Activated CD8-positive, alpha-beta memory T cell treated with anti-CD3 and anti-CD28 coated beads, Interleukin-2, amount 10 ng/mL, durations not matched to agents 7 days and 5 days (primary cell): Measurements from ENCODE around the gene VPS13D. TPM values are rescaled to one million over a fixed set of nuclear protein-coding genes. Genes with fewer than 3 reads are reported as not detected.

Experiments used
- ATAC-seq: fragments of 150-1000 bp; cut with Tn5 transposase; one replicate; pipeline ENCODE4 v1.10.0; 2021; ENCODE audit warnings: moderate library complexity
- CTCF ChIA-PET: fragments of 350-600 bp; sonication (Branson Sonifier 250); formaldehyde crosslinking; loops from one replicate; lab custom pipeline; 2021; ENCODE audit warnings: antibody characterized with exemption; lab: Charles Lee
- DNase-seq: peaks from one replicate; pipeline ENCODE4 v3.0.0-alpha.2; 2020
- H3K27ac Mint-ChIP-seq: one replicate; pipeline ENCODE4 v1.8.0; 2021; ENCODE audit warnings: mild to moderate bottlenecking, mixed read lengths
- H3K27me3 Mint-ChIP-seq: one replicate; pipeline ENCODE4 v1.8.0; 2021; ENCODE audit warnings: mixed read lengths
- H3K36me3 Mint-ChIP-seq: one replicate; pipeline ENCODE4 v1.8.0; 2021; ENCODE audit warnings: mild to moderate bottlenecking, mixed read lengths
- H3K4me1 Mint-ChIP-seq: one replicate; pipeline ENCODE4 v1.8.0; 2021; ENCODE audit warnings: mixed read lengths
- H3K4me3 Mint-ChIP-seq: one replicate; pipeline ENCODE4 v1.8.0; 2021; ENCODE audit warnings: mild to moderate bottlenecking, moderate library complexity, mixed read lengths
- H3K9me3 Mint-ChIP-seq: one replicate; pipeline ENCODE4 v1.8.0; 2022; ENCODE audit warnings: low read depth, mixed read lengths
- total RNA-seq, 2 experiments: library from RNA; stranded (reverse); gene quantifications; one replicate each; pipeline ENCODE4 v1.2.3, GENCODE V29; 2021

The VPS13D gene
- total RNA-seq, 2 experiments from 2014 or later: 34.6 to 38.3 TPM

- H3K4me1 Mint-ChIP-seq: no peaks in the 10 kb centered on the region
- peaks cover 17% of the 10 kb centered on the region for H3K36me3 Mint-ChIP-seq
- H3K27ac Mint-ChIP-seq: no peak overlapping the region
- H3K27me3 Mint-ChIP-seq: no peaks in the 10 kb centered on the region
- CTCF ChIA-PET: interaction anchor here (1.6 kb wide), 2 partner anchors 10 to 16 kb away, joined by 3 to 4 read pairs; no protein-coding TSS in a partner anchor
- ATAC-seq: no peak
- no peaks in the 10 kb centered on the region for H3K9me3 Mint-ChIP-seq
- no peak overlapping the region for H3K4me3 Mint-ChIP-seq
- DNase-seq: no peak
These were observed 259.0 kb downstream of the VPS13D start for GRCh38 chr1:12488666-12489354.

GRCh38 chr1:12490532-12491142, 260.8 kb downstream of the VPS13D start:
- Mint-ChIP-seq H3K36me3 (peaks cover 18% of the 10 kb centered on the region), H3K27ac (no peak overlapping the region), H3K4me1 (no peaks in the 10 kb centered on the region), H3K4me3 (no peak overlapping the region), H3K9me3 (no peaks in the 10 kb centered on the region), H3K27me3 (no peaks in the 10 kb centered on the region)
- DNase-seq (no peak), ATAC-seq (no peak)
- CTCF ChIA-PET: interaction anchor here (1.3 to 1.6 kb wide), 2 partner anchors 12 to 14 kb away, joined by 3 read pairs; no protein-coding TSS in a partner anchor

GRCh38 chr1:12491656-12492055, 261.8 kb downstream of the VPS13D start:
- no peaks in the 10 kb centered on the region for H3K9me3 Mint-ChIP-seq
- ATAC-seq: no peak
- CTCF ChIA-PET: interaction anchor here (1.3 kb wide), 1 partner anchor 13 kb away, joined by 3 read pairs; no protein-coding TSS in a partner anchor
- no peaks in the 10 kb centered on the region for H3K27me3 Mint-ChIP-seq
- no peak overlapping the region for H3K4me3 Mint-ChIP-seq
- H3K36me3 Mint-ChIP-seq: peaks cover 18% of the 10 kb centered on the region
- no peak for DNase-seq
- H3K4me1 Mint-ChIP-seq: no peaks in the 10 kb centered on the region
- no peak overlapping the region for H3K27ac Mint-ChIP-seq

GRCh38 chr1:12495725-12496124, 265.9 kb downstream of the VPS13D start:
- CTCF ChIA-PET: interaction anchor here (1.2 kb wide), 1 partner anchor 16 kb away, joined by 3 read pairs; no protein-coding TSS in a partner anchor
- H3K27me3 Mint-ChIP-seq: no peaks in the 10 kb centered on the region
- no peak overlapping the region for H3K27ac Mint-ChIP-seq
- H3K9me3 Mint-ChIP-seq: no peaks in the 10 kb centered on the region
- H3K36me3 Mint-ChIP-seq: peaks cover 19% of the 10 kb centered on the region
- no peak overlapping the region for H3K4me3 Mint-ChIP-seq
- H3K4me1 Mint-ChIP-seq: no peaks in the 10 kb centered on the region
- DNase-seq (no peak), ATAC-seq (no peak)

GRCh38 chr1:12496154-12496961, 266.5 kb downstream of the VPS13D start:
- Mint-ChIP-seq H3K27me3 (no peaks in the 10 kb centered on the region), H3K4me3 (no peak overlapping the region), H3K4me1 (no peaks in the 10 kb centered on the region), H3K36me3 (peaks cover 16% of the 10 kb centered on the region), H3K27ac (no peak overlapping the region), H3K9me3 (no peaks in the 10 kb centered on the region)
- DNase-seq (no peak), ATAC-seq (no peak)
- CTCF ChIA-PET: interaction anchor here (1.2 kb wide), 1 partner anchor 15 kb away, joined by 3 read pairs; no protein-coding TSS in a partner anchor

GRCh38 chr1:12499539-12500240, 269.9 kb downstream of the VPS13D start:
- Mint-ChIP-seq H3K4me1 (peaks cover 18% of the 10 kb centered on the region), H3K27ac (no peak overlapping the region), H3K9me3 (no peaks in the 10 kb centered on the region), H3K27me3 (no peaks in the 10 kb centered on the region), H3K4me3 (no peak overlapping the region), H3K36me3 (peaks cover 8% of the 10 kb centered on the region)
- no peak for ATAC-seq
- CTCF ChIA-PET: no interaction called here
- DNase-seq: no peak

- H3K36me3 Mint-ChIP-seq: peaks cover 11% of the 10 kb centered on the region
- DNase-seq: no peak
- ATAC-seq: no peak
- H3K27ac Mint-ChIP-seq: no peak overlapping the region
- no peak overlapping the region for H3K4me3 Mint-ChIP-seq
- H3K9me3 Mint-ChIP-seq: no peaks in the 10 kb centered on the region
- H3K27me3 Mint-ChIP-seq: no peaks in the 10 kb centered on the region
- CTCF ChIA-PET: interaction anchor here (0.8 to 1.3 kb wide), 3 partner anchors 9 to 95 kb away, joined by 3 read pairs; no protein-coding TSS in a partner anchor
- H3K4me1 Mint-ChIP-seq: peaks cover 18% of the 10 kb centered on the region
These were observed 271.8 kb downstream of the VPS13D start for GRCh38 chr1:12501661-12502060.

GRCh38 chr1:12502336-12503109, 272.7 kb downstream of the VPS13D start:
- peaks cover 18% of the 10 kb centered on the region for H3K4me1 Mint-ChIP-seq
- H3K27ac Mint-ChIP-seq: peak overlapping the region; percentile 47
- ATAC-seq (no peak), DNase-seq (no peak)
- H3K36me3 Mint-ChIP-seq: peaks cover 11% of the 10 kb centered on the region
- H3K9me3 Mint-ChIP-seq: no peaks in the 10 kb centered on the region
- CTCF ChIA-PET: interaction anchor here (0.8 to 1.6 kb wide), 3 partner anchors 8 to 74 kb away, joined by 3 read pairs; no protein-coding TSS in a partner anchor
- H3K4me3 Mint-ChIP-seq: no peak overlapping the region
- H3K27me3 Mint-ChIP-seq: no peaks in the 10 kb centered on the region

GRCh38 chr1:12503709-12504108, 273.9 kb downstream of the VPS13D start:
- H3K9me3 Mint-ChIP-seq: no peaks in the 10 kb centered on the region

GRCh38 chr1:12504601-12505000, 274.8 kb downstream of the VPS13D start:
- Mint-ChIP-seq H3K27ac (no peak overlapping the region), H3K4me3 (no peak overlapping the region), H3K36me3 (peaks cover 11% of the 10 kb centered on the region), H3K9me3 (no peaks in the 10 kb centered on the region), H3K4me1 (peaks cover 23% of the 10 kb centered on the region), H3K27me3 (no peaks in the 10 kb centered on the region)
- no peak for ATAC-seq
- no peak for DNase-seq
- CTCF ChIA-PET: interaction anchor here (1.3 kb wide), 1 partner anchor 15 kb away, joined by 3 read pairs; no protein-coding TSS in a partner anchor

More at GRCh38 chr1:12503709-12504108, 273.9 kb downstream of the VPS13D start:
- Mint-ChIP-seq H3K36me3 (peaks cover 9% of the 10 kb centered on the region), H3K4me1 (peaks cover 18% of the 10 kb centered on the region), H3K27ac (no peak overlapping the region), H3K4me3 (no peak overlapping the region), H3K27me3 (no peaks in the 10 kb centered on the region)
- ATAC-seq: no peak
- CTCF ChIA-PET: interaction anchor here (1.3 to 1.6 kb wide), 2 partner anchors 14 to 34 kb away, joined by 3 read pairs; no protein-coding TSS in a partner anchor
- DNase-seq: no peak

- H3K36me3 Mint-ChIP-seq: peaks cover 12% of the 10 kb centered on the region
- DNase-seq: no peak
- no peaks in the 10 kb centered on the region for H3K9me3 Mint-ChIP-seq
- H3K4me1 Mint-ChIP-seq: peaks cover 28% of the 10 kb centered on the region
- CTCF ChIA-PET: interaction anchor here (1.3 kb wide), 1 partner anchor 16 kb away, joined by 3 read pairs; no protein-coding TSS in a partner anchor
- H3K27ac Mint-ChIP-seq: no peak overlapping the region
- H3K4me3 Mint-ChIP-seq: no peak overlapping the region
- no peak for ATAC-seq
- no peaks in the 10 kb centered on the region for H3K27me3 Mint-ChIP-seq
These were observed 275.4 kb downstream of the VPS13D start for GRCh38 chr1:12505231-12505630.
